HepG2 (cell line): ENCODE results near the gene C4orf36. TPM values are rescaled to one million over a fixed set of nuclear protein-coding genes. Genes with fewer than 3 reads are reported as not detected.

Source experiments
- BHLHE40 ChIP-seq: IDR thresholded peaks from 2 replicates; pipeline ENCODE4 v1.6.1; 2011; ENCODE audit warnings: low read length, improper control_type of control experiment
- CCDC6 ChIP-seq: sonication (generic); formaldehyde crosslinking; IDR thresholded peaks from 2 replicates; pipeline ENCODE4 v1.8.1; 2022; ENCODE audit warnings: mild to moderate bottlenecking, missing genetic modification reagents, moderate library complexity
- CHD2 ChIP-seq: IDR thresholded peaks from 2 replicates; pipeline ENCODE4 v1.6.1; 2011; ENCODE audit warnings: low read depth, low read length, improper control_type of control experiment
- ETV5 ChIP-seq: IDR thresholded peaks from 2 replicates; pipeline ENCODE4 v1.6.1; 2018; ENCODE audit warnings: missing biosample characterization, missing genetic modification reagents, inconsistent platforms, borderline replicate concordance
- ETV6 ChIP-seq: sonication (generic); formaldehyde crosslinking; conservative IDR thresholded peaks from 2 replicates; pipeline ENCODE4 v1.4.0; 2020; ENCODE audit warnings: missing genetic modification reagents
- HDAC1 ChIP-seq: sonication (generic); formaldehyde crosslinking; IDR thresholded peaks from 2 replicates; pipeline ENCODE4 v1.5.1; 2020; ENCODE audit warnings: mild to moderate bottlenecking, missing genetic modification reagents
- HOXA9 ChIP-seq: sonication (generic); formaldehyde crosslinking; IDR thresholded peaks from 2 replicates; pipeline ENCODE4 v1.8.1; 2022; ENCODE audit warnings: missing genetic modification reagents, mild to moderate bottlenecking, moderate library complexity, borderline replicate concordance
- JUND ChIP-seq: sonication (generic); formaldehyde crosslinking; IDR thresholded peaks from 2 replicates; pipeline ENCODE4 v1.8.0; 2022; ENCODE audit warnings: mild to moderate bottlenecking, missing genetic modification reagents
- KMT2A ChIP-seq: sonication (generic); formaldehyde crosslinking; IDR thresholded peaks from 2 replicates; pipeline ENCODE4 v1.4.0; 2020; ENCODE audit warnings: missing genetic modification reagents
- LBX2 ChIP-seq: sonication (generic); formaldehyde crosslinking; IDR thresholded peaks from 2 replicates; pipeline ENCODE4 v1.5.0; 2020; ENCODE audit warnings: missing genetic modification reagents, mild to moderate bottlenecking, borderline replicate concordance
- MED8 ChIP-seq: sonication (generic); formaldehyde crosslinking; IDR thresholded peaks from 2 replicates; pipeline ENCODE4 v1.8.1; 2023; ENCODE audit warnings: mild to moderate bottlenecking, missing genetic modification reagents; ENCODE audit not compliant: insufficient replicate concordance
- MLX ChIP-seq: IDR thresholded peaks from 2 replicates; pipeline ENCODE4 v1.6.1; 2016
- MXD3 ChIP-seq: IDR thresholded peaks from 2 replicates; pipeline ENCODE4 v1.6.1; 2016; ENCODE audit warnings: mild to moderate bottlenecking, missing biosample characterization, missing genetic modification reagents
- NFE2L1 ChIP-seq: sonication (generic); formaldehyde crosslinking; IDR thresholded peaks from 2 replicates; pipeline ENCODE4 v1.4.0; 2020; ENCODE audit warnings: missing genetic modification reagents, mild to moderate bottlenecking, borderline replicate concordance
- NFKBIZ ChIP-seq: IDR thresholded peaks from 2 replicates; pipeline ENCODE4 v1.6.1; 2018; ENCODE audit warnings: missing genetic modification reagents, missing compliant biosample characterization
- NFYC ChIP-seq: IDR thresholded peaks from 2 replicates; pipeline ENCODE4 v1.6.1; 2016; ENCODE audit warnings: missing genetic modification reagents, missing compliant biosample characterization
- NR2C2 ChIP-seq: sonication (generic); formaldehyde crosslinking; IDR thresholded peaks from 2 replicates; pipeline ENCODE4 v1.4.0; 2020; ENCODE audit warnings: missing genetic modification reagents, mild to moderate bottlenecking, moderate library complexity, borderline replicate concordance
- POLR2G ChIP-seq: fragments of 200-400 bp; formaldehyde crosslinking; IDR thresholded peaks from 2 replicates; pipeline ENCODE4 v1.6.1; 2018; ENCODE audit warnings: mild to moderate bottlenecking, low read depth, low read length, moderate library complexity
- SIX1 ChIP-seq: sonication (generic); formaldehyde crosslinking; IDR thresholded peaks from 2 replicates; pipeline ENCODE4 v1.4.0; 2020; ENCODE audit warnings: missing genetic modification reagents, borderline replicate concordance
- SKI ChIP-seq: fragments of 450-650 bp; IDR thresholded peaks from one replicate; pipeline ENCODE4 v1.6.1; 2018; ENCODE audit warnings: mild to moderate bottlenecking; ENCODE audit not compliant: partially characterized antibody
- SMAD1 ChIP-seq: sonication (generic); formaldehyde crosslinking; IDR thresholded peaks from 2 replicates; pipeline ENCODE4 v1.4.0; 2020; ENCODE audit warnings: missing genetic modification reagents, low read depth, mild to moderate bottlenecking, borderline replicate concordance
- SP2 ChIP-seq: sonication (generic); formaldehyde crosslinking; IDR thresholded peaks from 2 replicates; pipeline ENCODE4 v1.5.1; 2020; ENCODE audit warnings: mild to moderate bottlenecking, missing genetic modification reagents
- TOPORS ChIP-seq: sonication (generic); formaldehyde crosslinking; IDR thresholded peaks from 2 replicates; pipeline ENCODE4 v1.8.0; 2023; ENCODE audit warnings: mild to moderate bottlenecking, missing genetic modification reagents
- YY1 ChIP-seq: IDR thresholded peaks from 2 replicates; pipeline ENCODE4 v1.6.1; 2011; ENCODE audit warnings: low read length, low read depth, moderate library complexity, mild to moderate bottlenecking; ENCODE audit not compliant: insufficient read depth, insufficient replicate concordance
- ZHX1 ChIP-seq: sonication (generic); formaldehyde crosslinking; IDR thresholded peaks from 2 replicates; pipeline ENCODE4 v1.8.1; 2022; ENCODE audit warnings: low read depth, mild to moderate bottlenecking, missing genetic modification reagents
- ZNF296 ChIP-seq: sonication (generic); formaldehyde crosslinking; conservative IDR thresholded peaks from 2 replicates; pipeline ENCODE4 v1.5.0; 2020; ENCODE audit warnings: mild to moderate bottlenecking, missing genetic modification reagents
- ZNF678 ChIP-seq: sonication (generic); formaldehyde crosslinking; IDR thresholded peaks from 2 replicates; pipeline ENCODE4 v1.4.0; 2020; ENCODE audit warnings: mild to moderate bottlenecking, missing genetic modification reagents
- polyA plus RNA-seq, 8 experiments: library from polyadenylated mRNA; depleted of rRNA in 3 of 8; stranded (reverse) in 7 of 8; unstranded in 1 of 8; fragments of >200 nt; fragmentation: Illumina TruSeq in 4 of 8; extraction: Trizol in 4 of 8; gene quantifications; 2 replicates each; pipeline versions ENCODE4 v1.2.1 to v1.2.3, GENCODE V29; 2011 to 2016; ENCODE audit warnings: low read depth in 4 of 8, missing spikeins in 1 of 8, mixed read lengths in 1 of 8; ENCODE audit not compliant: insufficient read depth in 1 of 8
- total RNA-seq, 5 experiments: library from RNA; depleted of rRNA; stranded (reverse); fragments of >200 nt; fragmentation: Illumina TruSeq; extraction: Trizol; gene quantifications; 2 replicates each; pipeline ENCODE4 v1.2.3, GENCODE V29; 2016; ENCODE audit warnings: low read depth in 1 of 5

The C4orf36 gene
- total and polyA plus RNA-seq, 2 of the 13 experiments (the other 11 are each of a cell fraction or from before 2014, with no cell fraction given): 0.63 TPM; not detected in 1

GRCh38 chr4:86934771-86935565, 42.7 kb upstream of the C4orf36 start, which contains the start of gene AFF1 (continued):
- TF ChIP-seq NFKBIZ (CRISPR knock-in tag) (peak; percentile 75; the same call in 1 of the 2 replicates), MXD3 (CRISPR knock-in tag) (no peak), ZHX1 (CRISPR knock-in tag) (peak; percentile 87; the same call in 1 of the 2 replicates), KMT2A (CRISPR knock-in tag) (peak; percentile 71; the same call in 1 of the 2 replicates), SIX1 (CRISPR knock-in tag) (no peak), ETV5 (CRISPR knock-in tag) (0 out of 2 replicates have a peak, but pooled peaks have one; percentile 16), JUND (CRISPR knock-in tag) (no peak), POLR2G (peak; percentile 88), SKI (peak; percentile 63), NFE2L1 (CRISPR knock-in tag) (no peak), HOXA9 (CRISPR knock-in tag) (peak; percentile 80), ETV6 (CRISPR knock-in tag) (peak; percentile 61; the same call in 1 of the 2 replicates), MLX (CRISPR knock-in tag) (no peak), NR2C2 (CRISPR knock-in tag) (peak; percentile 89), TOPORS (CRISPR knock-in tag) (peak; percentile 75; the same call in 1 of the 2 replicates), NFYC (CRISPR knock-in tag) (peak; percentile 43; the same call in 1 of the 2 replicates), ZNF678 (CRISPR knock-in tag) (0 out of 2 replicates have a peak, but pooled peaks have one; percentile 47), HDAC1 (peak; percentile 66), SMAD1 (CRISPR knock-in tag) (peak; percentile 87; the same call in 1 of the 2 replicates), SP2 (CRISPR knock-in tag) (peak; percentile 44; the same call in 1 of the 2 replicates), ZNF296 (CRISPR knock-in tag) (no peak), LBX2 (CRISPR knock-in tag) (no peak; the same call in 1 of the 2 replicates), YY1 (peak; percentile 64), CCDC6 (CRISPR knock-in tag) (peak; percentile 91; the same call in 1 of the 2 replicates), CHD2 (no peak), MED8 (peak; percentile 81), BHLHE40 (no peak)
